Mesendoderm (in vitro differentiated cells): ENCODE measurements around the gene FOXP3.

Experiments
- DNase-seq: peaks from one replicate; pipeline ENCODE4 v3.0.0; 2013
- H2AK5ac ChIP-seq: 2 replicates; pipeline ENCODE4 v1.6.1; 2013; ENCODE audit warnings: low read length, inconsistent platforms
- H2BK120ac ChIP-seq: 2 replicates; pipeline ENCODE4 v1.6.1; 2013; ENCODE audit warnings: low read depth, mild to moderate bottlenecking, low read length, moderate library complexity, mixed read lengths
- H2BK15ac ChIP-seq: replicated peaks from 2 replicates; pipeline ENCODE4 v1.6.1; 2013; ENCODE audit warnings: low read depth, mild to moderate bottlenecking, moderate library complexity
- H2BK5ac ChIP-seq: 2 replicates; pipeline ENCODE4 v1.6.1; 2013; ENCODE audit warnings: low read length, inconsistent platforms
- H3K18ac ChIP-seq: 2 replicates; pipeline ENCODE4 v1.6.1; 2013; ENCODE audit warnings: mild to moderate bottlenecking, low read length, mixed read lengths
- H3K23ac ChIP-seq: one replicate; pipeline ENCODE4 v1.6.1; 2013; ENCODE audit warnings: low read length
- H3K27ac ChIP-seq: 2 replicates; pipeline ENCODE4 v1.5.1; 2013; ENCODE audit warnings: low read depth, mild to moderate bottlenecking, inconsistent platforms, low read length, moderate library complexity
- H3K27me3 ChIP-seq: 2 replicates; pipeline ENCODE4 v1.6.1; 2013; ENCODE audit warnings: low read length, control low read depth, mild to moderate bottlenecking, inconsistent platforms; ENCODE audit not compliant: insufficient read depth, poor library complexity
- H3K36me3 ChIP-seq: 2 replicates; pipeline ENCODE4 v1.6.1; 2013; ENCODE audit warnings: low read length, inconsistent platforms; ENCODE audit not compliant: control insufficient read depth, insufficient read depth
- H3K4ac ChIP-seq: one replicate; pipeline ENCODE4 v1.6.1; 2013; ENCODE audit warnings: low read depth, mild to moderate bottlenecking, low read length, moderate library complexity
- H3K4me1 ChIP-seq: 2 replicates; pipeline ENCODE4 v1.6.1; 2013; ENCODE audit warnings: low read depth, low read length, inconsistent platforms; ENCODE audit not compliant: control insufficient read depth
- H3K4me2 ChIP-seq: 2 replicates; pipeline ENCODE4 v1.6.1; 2013; ENCODE audit warnings: low read length
- H3K4me3 ChIP-seq: 2 replicates; pipeline ENCODE4 v1.5.1; 2013; ENCODE audit warnings: mild to moderate bottlenecking, low read length
- H3K56ac ChIP-seq: one replicate; pipeline ENCODE4 v1.6.1; 2013; ENCODE audit warnings: low read length
- H3K79me1 ChIP-seq: 2 replicates; pipeline ENCODE4 v1.6.1; 2013; ENCODE audit warnings: low read length, inconsistent platforms
- H3K79me2 ChIP-seq: 2 replicates; pipeline ENCODE4 v1.6.1; 2013; ENCODE audit warnings: mild to moderate bottlenecking, low read length; ENCODE audit not compliant: control insufficient read depth, insufficient read depth
- H3K9ac ChIP-seq: 2 replicates; pipeline ENCODE4 v1.6.1; 2013; ENCODE audit warnings: low read length, inconsistent platforms
- H4K5ac ChIP-seq: one replicate; pipeline ENCODE4 v1.6.1; 2013; ENCODE audit warnings: low read length
- H4K8ac ChIP-seq: one replicate; pipeline ENCODE4 v1.6.1; 2013; ENCODE audit warnings: low read depth, mild to moderate bottlenecking, control low read depth, low read length, moderate library complexity
- WGBS: extraction: QIAGEN DNeasy Blood & Tissue Kit; methylation state at CpG from one replicate; pipeline ENCODE4 v1.1.7; 2013; ENCODE audit warnings: low lambda C conversion rate, missing lambda C conversion rate; ENCODE audit not compliant: insufficient coverage; ENCODE audit errors: extremely low coverage; 5-methylcytosine and 5-hydroxymethylcytosine counted together

FOXP3 gene

GRCh38 chrX:49230500-49231232 lies 33.8 kb downstream of the FOXP3 start:
- no peak overlapping the region for H2BK15ac ChIP-seq
- no peak overlapping the region for H3K4ac ChIP-seq
- H3K4me1 ChIP-seq, result no peaks in the 10 kb centered on the region
- no peak overlapping the region for H2BK5ac ChIP-seq
- DNase-seq, result peak; percentile 81
- no peaks in the 10 kb centered on the region for H3K79me2 ChIP-seq
- no peak overlapping the region for H3K23ac ChIP-seq
- peak overlapping the region; percentile 32 for H3K4me2 ChIP-seq
- no peaks in the 10 kb centered on the region for H3K79me1 ChIP-seq
- H2AK5ac ChIP-seq, result no peak overlapping the region
- H3K36me3 ChIP-seq, result no peaks in the 10 kb centered on the region
- no peak overlapping the region for H4K5ac ChIP-seq
- H3K9ac ChIP-seq, result peak overlapping the region; percentile 58
- peak overlapping the region; percentile 74 for H3K56ac ChIP-seq
- no peak overlapping the region for H3K18ac ChIP-seq
- no peak overlapping the region for H2BK120ac ChIP-seq
- H3K4me3 ChIP-seq, result peak overlapping the region; percentile 9
- H4K8ac ChIP-seq, result no peak overlapping the region
- no peaks in the 10 kb centered on the region for H3K27me3 ChIP-seq
- H3K27ac ChIP-seq, result no peak overlapping the region
- WGBS, result no CpG with 5 or more reads among the region's 44 CpGs

GRCh38 chrX:49228185-49228584 lies 36.3 kb downstream of the FOXP3 start:
- H3K18ac ChIP-seq, result no peak overlapping the region
- H3K56ac ChIP-seq, result no peak overlapping the region
- no peak overlapping the region for H2BK120ac ChIP-seq
- H2AK5ac ChIP-seq, result no peak overlapping the region
- H3K27ac ChIP-seq, result no peak overlapping the region
- no peak overlapping the region for H2BK15ac ChIP-seq
- no peak overlapping the region for H3K4ac ChIP-seq
- H2BK5ac ChIP-seq, result no peak overlapping the region
- no peaks in the 10 kb centered on the region for H3K36me3 ChIP-seq
- H3K79me1 ChIP-seq, result no peaks in the 10 kb centered on the region
- H3K4me1 ChIP-seq, result no peaks in the 10 kb centered on the region
- H4K5ac ChIP-seq, result no peak overlapping the region
- H4K8ac ChIP-seq, result no peak overlapping the region
- no peak overlapping the region for H3K4me3 ChIP-seq
- H3K79me2 ChIP-seq, result no peaks in the 10 kb centered on the region
- no CpG with 5 or more reads among the region's 17 CpGs for WGBS
- no peak overlapping the region for H3K23ac ChIP-seq
- no peak for DNase-seq
- no peak overlapping the region for H3K9ac ChIP-seq
- H3K27me3 ChIP-seq, result no peaks in the 10 kb centered on the region
- H3K4me2 ChIP-seq, result no peak overlapping the region

- no peak overlapping the region for H2BK5ac ChIP-seq
- WGBS, result no CpG with 5 or more reads among the region's 2 CpGs
- no peak overlapping the region for H3K4ac ChIP-seq
- no peak overlapping the region for H4K8ac ChIP-seq
- no peak overlapping the region for H3K56ac ChIP-seq
- H3K27ac ChIP-seq, result no peak overlapping the region
- no peak overlapping the region for H3K18ac ChIP-seq
- no peak overlapping the region for H4K5ac ChIP-seq
- no peak overlapping the region for H2BK15ac ChIP-seq
- no peak overlapping the region for H3K9ac ChIP-seq
- H3K4me2 ChIP-seq, result no peak overlapping the region
- H3K23ac ChIP-seq, result no peak overlapping the region
- no peaks in the 10 kb centered on the region for H3K4me1 ChIP-seq
- H3K36me3 ChIP-seq, result no peaks in the 10 kb centered on the region
- H3K4me3 ChIP-seq, result no peak overlapping the region
- no peaks in the 10 kb centered on the region for H3K79me1 ChIP-seq
- H3K27me3 ChIP-seq, result no peaks in the 10 kb centered on the region
- no peak for DNase-seq
- no peak overlapping the region for H2AK5ac ChIP-seq
- no peak overlapping the region for H2BK120ac ChIP-seq
- no peaks in the 10 kb centered on the region for H3K79me2 ChIP-seq
Measured at GRCh38 chrX:49227726-49228125, 36.8 kb downstream of the FOXP3 start.

- no peaks in the 10 kb centered on the region for H3K79me2 ChIP-seq
- no peak overlapping the region for H3K56ac ChIP-seq
- H3K36me3 ChIP-seq, result no peaks in the 10 kb centered on the region
- H3K4me3 ChIP-seq, result no peak overlapping the region
- H3K4me1 ChIP-seq, result no peaks in the 10 kb centered on the region
- H3K23ac ChIP-seq, result no peak overlapping the region
- H3K9ac ChIP-seq, result no peak overlapping the region
- H3K79me1 ChIP-seq, result no peaks in the 10 kb centered on the region
- no peak overlapping the region for H4K8ac ChIP-seq
- no peak overlapping the region for H3K18ac ChIP-seq
- H2BK120ac ChIP-seq, result no peak overlapping the region
- H2AK5ac ChIP-seq, result no peak overlapping the region
- no peak overlapping the region for H3K4ac ChIP-seq
- DNase-seq, result no peak
- H3K27me3 ChIP-seq, result no peaks in the 10 kb centered on the region
- no peak overlapping the region for H2BK15ac ChIP-seq
- no CpG with 5 or more reads among the region's 9 CpGs for WGBS
- H3K27ac ChIP-seq, result no peak overlapping the region
- no peak overlapping the region for H2BK5ac ChIP-seq
- H3K4me2 ChIP-seq, result no peak overlapping the region
- no peak overlapping the region for H4K5ac ChIP-seq
Measured at GRCh38 chrX:49226946-49227345, 37.6 kb downstream of the FOXP3 start.

DNA sequence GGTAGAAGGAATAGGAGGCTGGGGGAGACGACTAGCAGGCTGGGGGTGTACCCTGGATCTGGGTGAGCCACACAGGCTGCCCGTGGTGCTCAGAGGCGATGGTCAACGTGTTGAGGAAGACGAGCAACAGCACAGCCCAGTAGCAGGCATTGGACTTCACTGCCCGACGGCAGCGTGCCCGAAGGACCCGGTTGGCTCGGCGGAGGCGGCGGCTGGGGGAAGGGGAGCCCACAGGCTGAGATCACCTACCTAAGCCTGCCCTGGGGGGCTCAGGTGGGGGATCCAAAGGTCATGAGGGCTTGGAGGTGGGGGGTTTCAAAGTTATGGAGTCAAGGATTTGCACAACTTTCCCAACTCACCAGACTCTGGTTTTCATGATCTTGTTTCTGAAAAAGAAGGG lies 38.7 kb downstream of the FOXP3 start:
- H3K23ac ChIP-seq, result no peak overlapping the region
- no peak overlapping the region for H3K56ac ChIP-seq
- no peak overlapping the region for H2AK5ac ChIP-seq
- no peaks in the 10 kb centered on the region for H3K79me1 ChIP-seq
- H3K4me1 ChIP-seq, result no peaks in the 10 kb centered on the region
- no peak overlapping the region for H4K8ac ChIP-seq
- H2BK120ac ChIP-seq, result no peak overlapping the region
- H3K18ac ChIP-seq, result no peak overlapping the region
- no peak overlapping the region for H3K27ac ChIP-seq
- no CpG with 5 or more reads among the region's 14 CpGs for WGBS
- no peak overlapping the region for H3K9ac ChIP-seq
- H3K4me2 ChIP-seq, result no peak overlapping the region
- H2BK5ac ChIP-seq, result no peak overlapping the region
- no peaks in the 10 kb centered on the region for H3K36me3 ChIP-seq
- H3K79me2 ChIP-seq, result no peaks in the 10 kb centered on the region
- no peak overlapping the region for H2BK15ac ChIP-seq
- no peaks in the 10 kb centered on the region for H3K27me3 ChIP-seq
- H4K5ac ChIP-seq, result no peak overlapping the region
- H3K4me3 ChIP-seq, result no peak overlapping the region
- no peak overlapping the region for H3K4ac ChIP-seq
- no peak for DNase-seq

DNA sequence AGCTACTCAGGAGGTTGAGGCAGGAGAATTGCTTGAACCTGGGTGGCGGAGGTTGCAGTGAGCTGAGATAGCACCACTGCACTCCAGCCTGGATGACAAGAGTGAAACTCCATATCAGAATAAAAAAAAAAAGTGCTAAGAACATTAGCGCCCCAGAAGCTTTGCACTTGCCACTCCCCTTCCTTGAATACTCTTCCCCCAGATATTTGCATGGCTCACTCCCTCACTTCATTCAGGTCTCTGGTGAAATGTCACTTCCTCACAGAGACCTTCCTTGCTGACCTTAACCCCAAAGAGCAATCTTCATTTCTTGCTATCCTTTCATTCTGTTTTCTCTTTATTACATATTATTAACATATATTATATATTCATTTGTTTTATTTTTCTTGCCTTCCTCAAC lies 42.6 kb downstream of the FOXP3 start:
- H3K4me1 ChIP-seq, result no peaks in the 10 kb centered on the region
- H3K36me3 ChIP-seq, result no peaks in the 10 kb centered on the region
- H3K27ac ChIP-seq, result no peak overlapping the region
- H3K23ac ChIP-seq, result no peak overlapping the region
- no peak overlapping the region for H3K4me2 ChIP-seq
- no peak overlapping the region for H2BK120ac ChIP-seq
- H2BK5ac ChIP-seq, result no peak overlapping the region
- no peak overlapping the region for H3K9ac ChIP-seq
- no CpG with 5 or more reads among the region's 2 CpGs for WGBS
- H3K4ac ChIP-seq, result no peak overlapping the region
- no peak overlapping the region for H4K5ac ChIP-seq
- DNase-seq, result no peak
- H3K4me3 ChIP-seq, result no peak overlapping the region
- H2AK5ac ChIP-seq, result no peak overlapping the region
- H4K8ac ChIP-seq, result no peak overlapping the region
- H3K56ac ChIP-seq, result no peak overlapping the region
- no peak overlapping the region for H3K18ac ChIP-seq
- H3K79me2 ChIP-seq, result no peaks in the 10 kb centered on the region
- no peak overlapping the region for H2BK15ac ChIP-seq
- H3K27me3 ChIP-seq, result no peaks in the 10 kb centered on the region
- no peaks in the 10 kb centered on the region for H3K79me1 ChIP-seq
